ENCODE data around the gene MPO.

- TF ChIP-seq POLR2A (IDR thresholded peaks at IDR 0.05; ENCODE audit: borderline replicate concordance, extremely low read depth, insufficient read depth, insufficient read length) (no peak), CTCF (IDR thresholded peaks at IDR 0.05 in 2 of 3, conservative IDR thresholded peaks at IDR 0.05 in 1 of 3; ENCODE audit: borderline replicate concordance in 1 of 3, insufficient read depth in 1 of 3, low read depth in 2 of 3, low read length in 2 of 3) (no peak), ATF3 (IDR thresholded peaks at IDR 0.05) (no peak), RAD21 (IDR thresholded peaks at IDR 0.05; ENCODE audit: low read depth) (no peak), POLR2AphosphoS5 (IDR thresholded peaks at IDR 0.05; ENCODE audit: low read depth, low read length) (no peak), ELF1 (IDR thresholded peaks at IDR 0.05; ENCODE audit: borderline replicate concordance, low read depth) (no peak), SIN3A (IDR thresholded peaks at IDR 0.05; ENCODE audit: low read depth) (no peak), EZH2phosphoT487 (IDR thresholded peaks at IDR 0.05; ENCODE audit: borderline replicate concordance) (no peak), EZH2 (IDR thresholded peaks at IDR 0.05) (no peak), MAX (IDR thresholded peaks at IDR 0.05) (no peak), JUND (IDR thresholded peaks at IDR 0.05) (no peak), REST (IDR thresholded peaks at IDR 0.05; ENCODE audit: low read depth) (no peak)
Observed at GRCh38 chr17:58314706-58315015, 33.9 kb upstream of the MPO start.
